PFSK-1 (cell line): ENCODE results near the gene MAGI2.

ENCODE experiments used
- FOXP2 ChIP-seq: optimal IDR thresholded peaks from 2 replicates; pipeline ENCODE3; 2011; ENCODE audit warnings: borderline replicate concordance, control low read depth, inconsistent platforms; ENCODE audit not compliant: insufficient read depth; ENCODE audit errors: extremely low read length, extremely low read depth
- POLR2AphosphoS5 ChIP-seq: IDR thresholded peaks from 2 replicates; pipeline ENCODE4 v1.6.1; 2012; ENCODE audit warnings: low read depth, mild to moderate bottlenecking, control low read depth, low read length, moderate library complexity
- SIN3A ChIP-seq: IDR thresholded peaks from 2 replicates; pipeline ENCODE4 v1.6.1; 2012; ENCODE audit warnings: mild to moderate bottlenecking, low read length, moderate library complexity, borderline replicate concordance; ENCODE audit not compliant: insufficient read depth
- TAF1 ChIP-seq: IDR thresholded peaks from 2 replicates; pipeline ENCODE4 v1.6.1; 2012; ENCODE audit warnings: low read length, control low read depth, borderline replicate concordance; ENCODE audit not compliant: insufficient read depth
- TF ChIP-seq, protein P1 (sequence below), 2 experiments: IDR thresholded peaks; 2 replicates each; pipeline versions ENCODE4 v1.6.1 to v1.8.0; 2011 to 2012; ENCODE audit warnings: low read depth in 2 of 2, low read length in 2 of 2, control low read depth in 1 of 2, inconsistent platforms in 1 of 2, mild to moderate bottlenecking in 1 of 2, moderate library complexity in 1 of 2; ENCODE audit not compliant: insufficient read depth in 1 of 2

The MAGI2 gene

DNA sequence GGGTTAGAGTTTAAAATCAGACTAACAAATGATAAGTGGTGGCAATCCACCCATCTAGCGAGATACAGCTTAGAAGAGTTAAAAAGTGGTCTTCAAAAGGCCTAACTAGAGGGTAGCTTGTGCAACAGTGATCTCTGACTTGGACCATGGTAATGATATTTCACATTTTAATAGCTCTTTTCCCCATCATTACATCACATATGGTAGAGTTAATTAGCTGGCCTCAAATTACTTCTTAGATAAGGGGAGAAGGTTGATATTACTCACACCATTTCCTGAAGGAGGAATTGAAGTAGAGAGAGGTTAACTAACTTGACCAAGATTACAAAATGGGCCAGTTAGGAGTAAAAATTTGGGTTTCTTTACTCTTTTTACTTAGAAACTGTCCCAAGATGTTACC is 1431.3 kb downstream of the MAGI2 start:
- TF ChIP-seq TAF1 (no peak), POLR2AphosphoS5 (no peak)
- TF ChIP-seq, protein P1, sequence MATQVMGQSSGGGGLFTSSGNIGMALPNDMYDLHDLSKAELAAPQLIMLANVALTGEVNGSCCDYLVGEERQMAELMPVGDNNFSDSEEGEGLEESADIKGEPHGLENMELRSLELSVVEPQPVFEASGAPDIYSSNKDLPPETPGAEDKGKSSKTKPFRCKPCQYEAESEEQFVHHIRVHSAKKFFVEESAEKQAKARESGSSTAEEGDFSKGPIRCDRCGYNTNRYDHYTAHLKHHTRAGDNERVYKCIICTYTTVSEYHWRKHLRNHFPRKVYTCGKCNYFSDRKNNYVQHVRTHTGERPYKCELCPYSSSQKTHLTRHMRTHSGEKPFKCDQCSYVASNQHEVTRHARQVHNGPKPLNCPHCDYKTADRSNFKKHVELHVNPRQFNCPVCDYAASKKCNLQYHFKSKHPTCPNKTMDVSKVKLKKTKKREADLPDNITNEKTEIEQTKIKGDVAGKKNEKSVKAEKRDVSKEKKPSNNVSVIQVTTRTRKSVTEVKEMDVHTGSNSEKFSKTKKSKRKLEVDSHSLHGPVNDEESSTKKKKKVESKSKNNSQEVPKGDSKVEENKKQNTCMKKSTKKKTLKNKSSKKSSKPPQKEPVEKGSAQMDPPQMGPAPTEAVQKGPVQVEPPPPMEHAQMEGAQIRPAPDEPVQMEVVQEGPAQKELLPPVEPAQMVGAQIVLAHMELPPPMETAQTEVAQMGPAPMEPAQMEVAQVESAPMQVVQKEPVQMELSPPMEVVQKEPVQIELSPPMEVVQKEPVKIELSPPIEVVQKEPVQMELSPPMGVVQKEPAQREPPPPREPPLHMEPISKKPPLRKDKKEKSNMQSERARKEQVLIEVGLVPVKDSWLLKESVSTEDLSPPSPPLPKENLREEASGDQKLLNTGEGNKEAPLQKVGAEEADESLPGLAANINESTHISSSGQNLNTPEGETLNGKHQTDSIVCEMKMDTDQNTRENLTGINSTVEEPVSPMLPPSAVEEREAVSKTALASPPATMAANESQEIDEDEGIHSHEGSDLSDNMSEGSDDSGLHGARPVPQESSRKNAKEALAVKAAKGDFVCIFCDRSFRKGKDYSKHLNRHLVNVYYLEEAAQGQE (IDR thresholded peaks at IDR 0.05; ENCODE audit: insufficient read depth in 1 of 2, low read depth in 2 of 2, low read length in 2 of 2): no peak

GRCh38 chr7:78020874-78021249 is 1432.6 kb downstream of the MAGI2 start:
- TF ChIP-seq POLR2AphosphoS5 (no peak), TAF1 (no peak), SIN3A (no peak), FOXP2 (no peak)
- TF ChIP-seq, protein P1 (IDR thresholded peaks at IDR 0.05; ENCODE audit: insufficient read depth in 1 of 2, low read depth in 2 of 2, low read length in 2 of 2): no peak

DNA sequence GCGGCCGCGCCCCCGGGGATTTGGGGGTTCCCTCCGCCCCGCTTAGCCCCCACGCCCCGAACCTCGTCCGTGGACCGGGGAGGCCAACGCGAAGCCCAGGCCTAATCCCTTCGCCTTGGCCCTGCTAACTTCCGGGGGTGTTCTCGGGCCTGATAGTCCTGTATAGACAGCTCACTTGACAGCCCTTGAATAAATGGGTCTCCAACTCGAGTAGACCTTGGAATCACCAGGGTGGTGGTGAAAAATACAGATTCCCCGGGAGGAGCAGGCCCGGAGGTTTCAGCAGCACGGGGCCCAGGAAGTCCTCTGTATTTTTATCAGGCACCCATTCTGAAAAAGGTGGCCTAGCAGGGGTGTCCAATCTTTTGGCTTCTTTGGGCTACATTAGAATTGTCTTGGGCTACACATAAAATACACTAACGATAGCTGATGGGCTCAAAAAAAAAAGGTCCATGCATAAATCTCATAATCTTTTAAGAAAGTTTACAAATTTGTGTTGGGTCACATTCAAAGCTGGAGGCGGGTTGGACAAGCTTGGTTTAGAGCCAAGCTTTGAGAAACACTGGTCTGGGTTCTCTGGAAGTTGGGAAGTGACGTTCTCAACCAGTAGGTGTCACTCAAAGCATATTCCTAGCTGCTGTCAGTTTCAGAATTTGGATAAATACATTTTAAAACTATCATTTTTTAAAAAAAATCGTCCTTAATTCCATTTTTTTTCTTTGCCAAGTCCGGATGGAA is 1433.2 kb downstream of the MAGI2 start:
- TF ChIP-seq, protein P1 (IDR thresholded peaks at IDR 0.05; ENCODE audit: insufficient read depth in 1 of 2, low read depth in 2 of 2, low read length in 2 of 2): no peak
- TF ChIP-seq SIN3A (no peak), FOXP2 (no peak), TAF1 (no peak), POLR2AphosphoS5 (no peak)

DNA sequence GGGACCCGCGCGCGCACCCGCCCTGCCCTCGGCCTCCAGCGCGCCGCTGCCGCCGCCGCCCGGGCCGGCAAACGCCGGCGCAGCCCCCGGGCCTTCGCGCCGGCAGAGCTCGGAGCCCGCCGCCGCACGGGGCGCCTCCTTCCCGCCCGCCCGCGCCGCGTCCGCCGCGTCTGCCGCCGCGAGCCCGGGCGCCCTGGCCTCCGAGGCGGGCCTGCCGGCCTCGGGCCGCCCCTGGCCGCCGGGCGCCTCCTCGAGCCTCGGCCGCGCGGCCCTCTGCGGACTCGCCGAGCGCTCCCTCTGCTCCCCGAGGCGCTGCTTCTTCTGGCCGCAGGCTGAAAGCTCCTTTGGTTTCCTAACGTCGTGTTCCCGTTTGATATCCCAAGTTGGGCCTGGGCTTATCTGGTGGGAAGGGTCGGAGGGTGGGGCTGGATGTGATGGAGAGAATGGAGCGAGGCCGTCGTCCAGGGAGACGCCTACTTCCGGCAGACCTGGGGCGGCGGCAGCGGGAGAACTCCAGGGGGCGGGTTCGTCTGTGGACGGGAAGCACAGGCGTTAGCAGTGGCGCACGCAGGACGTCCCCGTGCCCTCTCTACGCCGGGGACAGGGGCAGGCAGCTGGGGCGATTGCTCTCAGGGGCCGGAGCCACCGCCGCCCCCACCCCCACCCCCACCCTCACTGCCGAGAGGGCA is 1433.9 kb downstream of the MAGI2 start:
- TF ChIP-seq POLR2AphosphoS5 (no peak), SIN3A (no peak), FOXP2 (no peak), TAF1 (no peak)
- TF ChIP-seq, protein P1 (IDR thresholded peaks at IDR 0.05; ENCODE audit: insufficient read depth in 1 of 2, low read depth in 2 of 2, low read length in 2 of 2): no peak
